Kidney capillary endothelial cell (primary cell): ENCODE results near the gene CDK16.

Experiments
- DNase-seq: peaks from one replicate; pipeline ENCODE4 v3.0.0-alpha.2; 2018; ENCODE audit warnings: low spot score

The CDK16 gene

DNA sequence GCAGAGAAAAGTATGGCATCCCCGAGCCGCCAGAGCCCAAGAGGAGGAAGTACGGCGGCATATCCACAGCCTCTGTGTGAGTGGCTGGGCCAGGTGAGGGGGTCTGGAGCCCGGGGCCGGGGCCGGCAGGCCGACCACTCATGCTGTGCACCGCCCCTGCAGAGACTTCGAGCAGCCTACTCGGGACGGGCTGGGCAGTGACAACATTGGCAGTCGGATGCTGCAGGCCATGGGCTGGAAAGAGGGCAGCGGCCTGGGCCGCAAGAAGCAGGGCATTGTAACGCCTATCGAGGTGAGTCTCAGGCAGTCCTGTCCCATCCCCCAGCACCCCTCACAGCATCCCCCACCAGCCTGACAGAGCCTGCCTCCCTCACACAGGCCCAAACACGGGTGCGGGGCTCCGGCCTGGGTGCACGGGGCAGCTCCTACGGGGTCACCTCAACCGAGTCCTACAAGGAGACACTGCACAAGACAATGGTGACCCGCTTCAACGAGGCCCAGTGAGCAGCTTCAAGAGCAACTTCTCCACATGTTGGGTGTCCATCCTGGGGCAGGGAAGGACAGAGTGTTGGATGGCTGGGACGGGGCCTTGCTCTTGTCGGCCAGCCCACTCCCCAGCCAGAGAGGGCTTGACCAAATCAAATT, 32.3 kb upstream of the CDK16 start:
- DNase-seq: no peak

- DNase-seq: no peak
These were observed 31.3 kb upstream of the CDK16 start for GRCh38 chrX:47187106-47187677.

- no peak for DNase-seq
These were observed 28.6 kb upstream of the CDK16 start for GRCh38 chrX:47189906-47190305.

DNA sequence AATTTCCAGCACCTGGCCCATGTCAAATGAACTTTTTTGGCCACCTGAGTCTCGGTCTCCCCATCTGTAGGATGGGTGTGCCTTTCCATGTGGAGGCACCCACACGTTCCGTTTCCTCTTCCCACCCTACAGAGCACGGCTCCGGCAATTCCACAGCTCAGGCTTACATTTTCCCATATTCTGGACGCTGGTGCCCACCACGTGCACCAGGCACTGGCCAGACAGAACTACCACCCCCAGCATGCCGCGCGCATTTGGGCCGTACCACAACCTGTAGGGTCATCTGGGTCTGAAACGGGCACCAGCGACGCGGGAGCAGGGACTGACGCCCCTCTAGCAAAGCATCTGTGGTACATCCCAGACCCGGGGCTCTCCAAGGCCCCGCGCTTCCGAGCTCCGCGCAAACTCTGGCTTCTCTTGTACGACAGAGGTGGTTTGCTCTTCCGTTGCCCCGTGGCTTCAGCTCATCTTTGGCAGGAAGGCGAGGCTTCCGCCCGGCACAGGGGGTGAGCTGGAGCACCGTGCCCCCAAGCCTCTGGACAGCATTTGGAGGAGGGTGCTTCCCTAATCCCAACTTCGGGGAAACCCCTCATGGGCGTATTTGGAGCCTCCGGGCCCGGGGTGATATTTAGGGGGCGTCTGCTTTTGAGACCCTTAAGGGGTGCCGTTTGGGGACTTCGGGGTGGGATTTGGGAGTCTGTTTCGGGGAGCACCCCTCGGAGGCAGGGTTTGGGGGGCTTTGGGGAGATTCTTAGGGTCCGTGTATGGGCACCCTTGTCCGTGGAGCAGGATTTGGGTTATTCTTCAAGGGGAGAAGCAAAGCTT, 27.8 kb upstream of the CDK16 start:
- peak; percentile 78 for DNase-seq

GRCh38 chrX:47191331-47191730, 27.1 kb upstream of the CDK16 start:
- DNase-seq: no peak

- no peak for DNase-seq
These were observed 26.6 kb upstream of the CDK16 start for GRCh38 chrX:47191806-47192401.

GRCh38 chrX:47193475-47194193, 24.8 kb upstream of the CDK16 start, which contains the start of gene UBA1:
Gene UBA1 (plus strand): TSS chrX:47193829. CDS start chrX:47198803, 4,974 bp downstream.
- DNase-seq: peak; percentile 95

DNA sequence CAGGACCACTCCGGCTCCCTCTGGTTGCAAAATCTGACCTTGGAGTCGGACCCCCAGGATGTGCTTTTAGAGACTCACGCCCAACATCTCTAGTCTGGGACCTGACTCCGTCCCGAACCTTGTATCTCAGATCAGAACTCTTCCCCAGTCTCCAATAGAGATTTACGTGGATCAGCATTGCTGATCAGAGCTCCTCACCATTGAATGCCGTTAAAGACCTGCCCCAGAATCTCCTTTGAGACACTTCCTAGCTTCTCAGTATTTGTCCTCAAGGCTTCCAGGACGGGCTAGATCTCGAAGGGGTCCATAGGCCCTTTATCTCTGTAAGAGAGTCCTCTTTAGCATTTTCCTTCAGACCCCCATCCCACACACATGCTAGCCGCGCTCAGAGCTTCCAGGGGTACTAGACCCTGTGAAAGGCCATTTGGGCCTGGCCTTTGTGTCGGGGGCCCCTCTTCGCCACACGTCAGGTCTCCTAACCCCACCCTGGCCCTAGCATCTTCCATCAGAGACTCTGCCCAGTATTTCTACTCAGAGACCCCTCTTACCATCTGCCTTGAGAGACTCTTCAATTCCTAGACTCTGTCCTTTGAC, 24.2 kb upstream of the CDK16 start:
- no peak for DNase-seq

DNA sequence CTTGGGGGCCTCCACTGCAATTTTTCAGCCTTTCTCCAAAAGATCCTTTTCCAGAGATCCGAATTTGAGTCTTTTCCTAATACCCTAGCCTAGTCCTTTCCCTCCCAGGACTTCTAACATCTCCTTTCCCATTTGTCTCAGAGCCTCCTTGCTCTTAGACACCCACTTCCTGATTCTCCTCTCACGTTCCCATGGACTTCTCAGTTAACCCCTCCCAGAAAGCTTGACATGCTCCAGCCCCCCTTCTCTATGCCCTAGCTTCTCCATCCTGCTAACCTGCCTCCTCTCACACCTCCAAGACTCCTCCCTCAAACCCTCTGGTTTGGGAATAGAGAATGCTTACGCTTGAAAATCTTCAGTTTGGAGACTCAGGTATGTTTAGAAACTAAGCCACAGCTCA, 22.4 kb upstream of the CDK16 start:
- no peak for DNase-seq

DNA sequence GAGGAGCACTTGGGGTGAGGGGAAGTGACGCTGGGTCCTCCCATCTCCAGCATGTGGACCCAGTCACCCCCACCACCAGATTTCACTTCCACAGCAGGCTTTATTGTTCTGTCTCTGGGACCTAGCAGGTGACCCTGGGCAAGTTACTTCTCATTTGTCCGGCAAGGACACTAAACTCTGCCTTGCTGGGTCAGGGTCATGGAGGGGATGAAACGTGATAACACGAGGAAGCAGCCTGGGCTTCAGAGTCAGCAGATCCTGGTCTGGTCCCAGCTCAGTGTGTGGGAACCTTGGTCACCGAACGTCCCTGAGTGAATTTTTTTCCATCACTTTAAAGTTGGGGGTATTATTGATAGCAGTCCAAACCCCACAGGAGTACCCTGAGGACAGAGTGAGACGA, 21.0 kb upstream of the CDK16 start:
- DNase-seq: no peak

GRCh38 chrX:47198026-47198686, 20.3 kb upstream of the CDK16 start:
- DNase-seq: no peak

GRCh38 chrX:47198687-47199080, 19.8 kb upstream of the CDK16 start:
- no peak for DNase-seq

DNA sequence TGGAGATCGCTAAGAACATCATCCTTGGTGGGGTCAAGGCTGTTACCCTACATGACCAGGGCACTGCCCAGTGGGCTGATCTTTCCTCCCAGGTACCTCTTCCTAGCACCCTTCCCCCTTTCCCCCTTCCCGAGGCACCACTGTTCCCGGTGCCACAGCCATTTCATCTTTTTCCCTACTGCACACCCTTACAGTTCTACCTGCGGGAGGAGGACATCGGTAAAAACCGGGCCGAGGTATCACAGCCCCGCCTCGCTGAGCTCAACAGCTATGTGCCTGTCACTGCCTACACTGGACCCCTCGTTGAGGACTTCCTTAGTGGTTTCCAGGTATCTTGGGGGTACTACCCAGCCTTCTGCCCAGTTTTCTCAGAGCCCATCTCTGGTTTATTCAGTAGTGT, 19.2 kb upstream of the CDK16 start:
- DNase-seq: no peak

DNA sequence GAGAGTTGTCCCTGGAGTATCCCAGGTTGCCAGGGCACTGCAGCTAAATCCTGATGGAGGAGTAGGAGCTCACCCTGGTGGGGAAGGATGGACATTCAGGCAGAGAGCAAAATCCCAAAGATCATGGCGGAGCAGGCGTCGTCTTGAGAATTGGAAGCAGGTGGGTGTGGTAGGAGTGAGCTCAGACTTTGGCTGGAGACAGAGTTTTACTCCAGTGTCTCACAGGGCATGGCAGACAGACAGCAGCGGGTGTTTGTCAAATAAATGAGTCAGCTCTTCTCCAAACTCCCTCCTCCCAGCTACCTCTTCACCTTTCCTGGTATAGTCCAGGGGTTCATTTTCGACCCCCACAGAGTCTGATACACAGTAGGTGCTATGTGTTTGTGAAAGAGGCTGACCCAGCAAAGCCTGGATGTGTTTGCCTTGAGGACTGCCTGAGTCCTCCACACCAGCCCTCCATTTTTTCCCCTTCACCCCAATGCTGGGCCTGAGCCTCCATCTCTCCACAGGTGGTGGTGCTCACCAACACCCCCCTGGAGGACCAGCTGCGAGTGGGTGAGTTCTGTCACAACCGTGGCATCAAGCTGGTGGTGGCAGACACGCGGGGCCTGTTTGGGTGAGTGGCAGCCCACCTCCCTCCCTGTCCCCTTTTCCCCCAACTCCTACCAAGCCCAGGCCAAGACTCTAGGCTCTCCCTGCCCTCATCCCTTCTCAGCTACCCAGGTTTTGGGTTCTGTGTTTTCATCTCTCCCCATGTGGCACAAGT, 17.9 kb upstream of the CDK16 start:
- DNase-seq: no peak

DNA sequence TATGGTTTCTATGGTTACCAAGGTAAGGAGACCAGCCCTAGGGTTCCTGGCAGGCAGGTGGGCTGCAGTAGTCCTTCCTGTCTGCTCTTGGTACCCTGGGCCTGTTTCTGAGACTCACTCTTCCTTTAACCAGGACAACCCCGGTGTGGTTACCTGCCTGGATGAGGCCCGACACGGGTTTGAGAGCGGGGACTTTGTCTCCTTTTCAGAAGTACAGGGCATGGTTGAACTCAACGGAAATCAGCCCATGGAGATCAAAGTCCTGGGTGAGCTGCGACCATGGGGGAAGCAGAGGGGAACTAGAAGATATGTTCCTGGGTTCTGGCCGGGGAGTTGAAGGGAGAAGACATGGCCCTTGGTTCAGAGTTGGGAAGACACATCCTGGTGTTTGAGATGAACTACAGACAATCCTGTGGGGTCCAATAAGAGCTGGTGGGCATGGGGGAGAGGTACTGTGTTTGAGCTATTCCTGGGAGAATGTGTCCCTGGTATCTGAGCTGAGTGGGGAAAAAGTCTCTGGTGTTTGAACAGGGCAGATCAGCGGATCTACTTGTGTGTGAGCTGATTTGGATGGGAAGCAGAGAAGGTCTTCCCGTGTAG, 17.0 kb upstream of the CDK16 start:
- DNase-seq: no peak

DNA sequence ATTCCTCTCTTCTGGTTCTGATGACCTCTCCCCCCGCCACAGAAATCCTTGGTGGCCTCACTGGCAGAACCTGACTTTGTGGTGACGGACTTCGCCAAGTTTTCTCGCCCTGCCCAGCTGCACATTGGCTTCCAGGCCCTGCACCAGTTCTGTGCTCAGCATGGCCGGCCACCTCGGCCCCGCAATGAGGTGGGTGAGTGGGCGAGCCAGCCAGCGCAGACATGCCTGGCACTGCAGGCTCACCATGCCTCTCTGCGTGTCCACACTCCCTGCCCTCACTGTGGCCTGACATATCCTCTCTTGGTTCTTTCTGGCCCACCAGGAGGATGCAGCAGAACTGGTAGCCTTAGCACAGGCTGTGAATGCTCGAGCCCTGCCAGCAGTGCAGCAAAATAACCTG, 16.2 kb upstream of the CDK16 start:
- DNase-seq: no peak

GRCh38 chrX:47202877-47203276, 15.6 kb upstream of the CDK16 start:
- DNase-seq: no peak

DNA sequence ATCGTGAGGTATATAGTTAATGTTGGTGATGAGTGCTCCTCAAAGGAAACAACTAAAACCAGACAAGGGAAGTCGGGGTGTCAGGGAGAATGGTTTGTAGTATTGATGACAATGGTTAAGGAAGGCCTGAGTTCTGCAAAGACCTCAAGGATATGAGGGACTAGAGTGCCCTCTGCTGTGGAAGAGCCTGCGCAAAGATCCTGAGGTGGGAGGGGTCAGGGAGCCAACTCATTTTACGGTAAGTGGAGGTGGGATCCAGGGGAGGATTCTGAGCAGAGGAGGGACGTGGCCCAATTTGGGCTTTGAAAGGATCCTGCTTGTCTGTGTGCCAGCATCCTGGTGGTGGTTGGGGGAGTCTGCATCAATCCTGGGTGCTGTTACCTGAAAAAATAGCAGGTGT, 13.5 kb upstream of the CDK16 start:
- no peak for DNase-seq

DNA sequence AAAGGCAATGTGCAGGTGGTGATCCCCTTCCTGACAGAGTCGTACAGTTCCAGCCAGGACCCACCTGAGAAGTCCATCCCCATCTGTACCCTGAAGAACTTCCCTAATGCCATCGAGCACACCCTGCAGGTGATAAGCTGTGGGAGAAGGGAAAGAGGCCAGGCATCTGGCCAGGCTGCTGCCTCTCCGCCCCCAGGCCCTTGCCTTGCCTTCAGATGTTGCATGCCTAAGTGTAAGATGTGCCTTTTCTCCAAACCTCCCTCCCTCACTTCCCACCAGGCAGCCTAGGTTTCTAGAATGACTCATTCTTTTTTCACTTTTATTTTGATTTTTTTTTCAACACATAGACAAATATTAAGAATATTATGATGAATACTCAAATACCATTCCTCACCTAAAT, 12.2 kb upstream of the CDK16 start:
- no peak for DNase-seq

GRCh38 chrX:47208108-47208507, 10.4 kb upstream of the CDK16 start:
- DNase-seq: no peak
